K562 (cell line): Measurements from ENCODE around the gene WDR83. TPM values are rescaled to one million over a fixed set of nuclear protein-coding genes. Genes with fewer than 3 reads are reported as not detected.

ENCODE experiments used
- ARHGAP35 ChIP-seq: fragments of 450-650 bp; IDR thresholded peaks from 2 replicates; pipeline ENCODE4 v1.6.1; 2018; ENCODE audit not compliant: partially characterized antibody
- CBFB ChIP-seq: sonication (generic); formaldehyde crosslinking; IDR thresholded peaks from 2 replicates; pipeline ENCODE4 v1.4.0; 2020; ENCODE audit warnings: mild to moderate bottlenecking, missing genetic modification reagents
- SIN3B ChIP-seq: fragments of 450-650 bp; IDR thresholded peaks from 2 replicates; pipeline ENCODE4 v1.6.1; 2017; ENCODE audit warnings: low read depth, mild to moderate bottlenecking, moderate library complexity
- polyA plus RNA-seq, 8 experiments: library from polyadenylated mRNA; depleted of rRNA in 4 of 8; stranded (reverse) in 5 of 8; unstranded in 3 of 8; fragments of >200 nt; fragmentation: Nextera tagmentation in 2 of 8; fragmentation: Illumina TruSeq in 1 of 8; extraction: Ambion mirVana in 2 of 8; extraction: Trizol in 1 of 8; gene quantifications; 2 replicates each; pipeline versions ENCODE4 v1.2.1 to v1.2.3, GENCODE V29; 2011 to 2014; ENCODE audit warnings: inconsistent platforms in 1 of 8, missing spikeins in 1 of 8
- small RNA-seq: library from RNA; depleted of rRNA; stranded (forward); fragments of <200 nt; gene quantifications from one replicate; pipeline ENCODE3, GENCODE V24; 2014
- total RNA-seq, 7 experiments: library from RNA; depleted of rRNA in 6 of 7; stranded (reverse); fragments of >200 nt in 6 of 7; fragmentation: Illumina TruSeq in 2 of 7; extraction: Trizol in 2 of 7; gene quantifications; 2 replicates each; pipeline versions ENCODE4 v1.2.1 to v1.2.3, GENCODE V29; 2011 to 2021; ENCODE audit warnings: low replicate concordance in 1 of 7
- TF ChIP-seq, protein P1 (sequence below): fragments of 450-650 bp; IDR thresholded peaks from 2 replicates; pipeline ENCODE4 v1.6.1; 2017; ENCODE audit warnings: mild to moderate bottlenecking, moderate library complexity
- TF ChIP-seq, protein P2 (sequence below): fragments of 250-450 bp; sonication (Bioruptor Pico); IDR thresholded peaks from 2 replicates; pipeline ENCODE4 v1.4.0; 2020; ENCODE audit warnings: mild to moderate bottlenecking, moderate library complexity, borderline replicate concordance

Gene WDR83
- total and polyA plus RNA-seq, 9 of the 15 experiments (the other 6 are each of a cell fraction or from before 2014, with no cell fraction given) = 0.52 to 21.3 (median 4.2) TPM

DNA sequence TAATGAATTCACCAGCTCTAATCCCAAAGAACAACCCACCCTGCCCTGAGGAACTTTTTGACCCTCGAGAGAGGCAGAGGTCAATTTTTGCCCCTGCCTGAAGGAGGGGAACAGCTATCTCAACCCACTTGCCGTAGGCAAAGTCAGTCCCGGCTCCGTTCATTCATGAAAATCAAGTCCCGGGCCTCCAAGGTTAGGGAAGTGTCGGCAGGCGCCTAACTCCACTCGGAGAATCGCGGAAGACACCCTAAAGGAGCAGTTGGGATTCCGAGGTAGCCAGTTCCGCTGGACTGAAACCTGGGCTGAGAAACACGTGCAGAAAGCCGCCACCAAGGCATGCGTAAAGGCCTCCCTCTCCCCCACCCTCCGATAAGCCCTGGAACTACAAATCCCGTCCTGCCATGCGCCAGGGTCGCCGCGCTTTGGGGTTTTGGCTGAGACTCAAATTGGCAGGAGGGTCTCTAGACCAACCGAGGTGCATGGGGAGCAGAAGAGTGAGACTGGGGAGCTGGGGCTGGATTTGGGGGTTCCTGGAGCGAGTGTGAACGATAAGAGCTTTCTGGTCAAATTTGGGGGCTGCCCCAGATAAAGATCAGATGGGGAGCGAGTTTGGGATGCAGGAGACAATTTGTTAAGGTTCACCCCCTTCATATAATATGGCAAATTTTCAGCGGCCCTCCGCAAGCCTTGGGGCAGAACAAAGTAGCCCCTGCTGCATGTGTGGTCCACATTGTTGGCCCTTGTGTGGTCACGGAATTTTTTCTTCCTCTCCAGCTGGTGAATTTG, 57.2 kb downstream of the WDR83 start, which contains the start of gene TNPO2 (continued):
- TF ChIP-seq, protein P1, sequence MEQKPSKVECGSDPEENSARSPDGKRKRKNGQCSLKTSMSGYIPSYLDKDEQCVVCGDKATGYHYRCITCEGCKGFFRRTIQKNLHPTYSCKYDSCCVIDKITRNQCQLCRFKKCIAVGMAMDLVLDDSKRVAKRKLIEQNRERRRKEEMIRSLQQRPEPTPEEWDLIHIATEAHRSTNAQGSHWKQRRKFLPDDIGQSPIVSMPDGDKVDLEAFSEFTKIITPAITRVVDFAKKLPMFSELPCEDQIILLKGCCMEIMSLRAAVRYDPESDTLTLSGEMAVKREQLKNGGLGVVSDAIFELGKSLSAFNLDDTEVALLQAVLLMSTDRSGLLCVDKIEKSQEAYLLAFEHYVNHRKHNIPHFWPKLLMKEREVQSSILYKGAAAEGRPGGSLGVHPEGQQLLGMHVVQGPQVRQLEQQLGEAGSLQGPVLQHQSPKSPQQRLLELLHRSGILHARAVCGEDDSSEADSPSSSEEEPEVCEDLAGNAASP = no peak
- TF ChIP-seq CBFB = no peak
- TF ChIP-seq ARHGAP35 = no peak
- TF ChIP-seq, protein P2, sequence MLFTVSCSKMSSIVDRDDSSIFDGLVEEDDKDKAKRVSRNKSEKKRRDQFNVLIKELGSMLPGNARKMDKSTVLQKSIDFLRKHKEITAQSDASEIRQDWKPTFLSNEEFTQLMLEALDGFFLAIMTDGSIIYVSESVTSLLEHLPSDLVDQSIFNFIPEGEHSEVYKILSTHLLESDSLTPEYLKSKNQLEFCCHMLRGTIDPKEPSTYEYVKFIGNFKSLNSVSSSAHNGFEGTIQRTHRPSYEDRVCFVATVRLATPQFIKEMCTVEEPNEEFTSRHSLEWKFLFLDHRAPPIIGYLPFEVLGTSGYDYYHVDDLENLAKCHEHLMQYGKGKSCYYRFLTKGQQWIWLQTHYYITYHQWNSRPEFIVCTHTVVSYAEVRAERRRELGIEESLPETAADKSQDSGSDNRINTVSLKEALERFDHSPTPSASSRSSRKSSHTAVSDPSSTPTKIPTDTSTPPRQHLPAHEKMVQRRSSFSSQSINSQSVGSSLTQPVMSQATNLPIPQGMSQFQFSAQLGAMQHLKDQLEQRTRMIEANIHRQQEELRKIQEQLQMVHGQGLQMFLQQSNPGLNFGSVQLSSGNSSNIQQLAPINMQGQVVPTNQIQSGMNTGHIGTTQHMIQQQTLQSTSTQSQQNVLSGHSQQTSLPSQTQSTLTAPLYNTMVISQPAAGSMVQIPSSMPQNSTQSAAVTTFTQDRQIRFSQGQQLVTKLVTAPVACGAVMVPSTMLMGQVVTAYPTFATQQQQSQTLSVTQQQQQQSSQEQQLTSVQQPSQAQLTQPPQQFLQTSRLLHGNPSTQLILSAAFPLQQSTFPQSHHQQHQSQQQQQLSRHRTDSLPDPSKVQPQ = no peak
- no peak for TF ChIP-seq SIN3B
- TF ChIP-seq, all 486 proteins: peak for 99

Small RNA genes lying within 50 kb of the gene (small RNA-seq; reads per million reads assigned to genes)
- 210 reads per million, percentile 99 among the genes with 10 or more reads in this experiment for gene SNORD41

Other genes starting within 250 kb of the WDR83 start
Only the 7 nearest of the 23 such genes appear.
- gene ZNF490, start 56.0 kb upstream of the WDR83 start, total RNA-seq (2014; rRNA removed) = 4.5 and 6.2 TPM in 2 replicates
- gene ZNF490, start 56.0 kb upstream of the WDR83 start, total RNA-seq (2014; rRNA removed; fragmentation: Illumina TruSeq; extraction: Trizol) = 8.0 and 8.3 TPM in 2 replicates
- gene ZNF490, start 56.0 kb upstream of the WDR83 start, total RNA-seq (2015; rRNA removed; fragmentation: Illumina TruSeq; extraction: Trizol) = 5.1 and 6.2 TPM in 2 replicates
- gene ZNF490, start 56.0 kb upstream of the WDR83 start, total RNA-seq (2021) = 6.7 and 7.1 TPM in 2 replicates
- 3.2 and 4.4 TPM in 2 replicates for gene ZNF490, start 56.0 kb upstream of the WDR83 start, polyA plus RNA-seq (2011; rRNA removed)
- 2.4 TPM in 2 replicates for gene ZNF490, start 56.0 kb upstream of the WDR83 start, polyA plus RNA-seq (2014; fragmentation: Illumina TruSeq; extraction: Trizol)
- gene ZNF490, start 56.0 kb upstream of the WDR83 start, polyA plus RNA-seq (2014; fragmentation: Nextera tagmentation; extraction: Ambion mirVana) = 1 to 10 TPM in 1 of 2 experiments, under 1 TPM in 1; 0.90 to 1.5 TPM
- 1.9 and 2.2 TPM in 2 replicates for gene ZNF490, start 56.0 kb upstream of the WDR83 start, polyA plus RNA-seq (2014; rRNA removed)
- 8.9 and 9.6 TPM in 2 replicates for gene ZNF791, start 55.9 kb upstream of the WDR83 start, total RNA-seq (2014; rRNA removed)
- 17.4 TPM in 2 replicates for gene ZNF791, start 55.9 kb upstream of the WDR83 start, total RNA-seq (2014; rRNA removed; fragmentation: Illumina TruSeq; extraction: Trizol)
- 11.7 and 14.4 TPM in 2 replicates for gene ZNF791, start 55.9 kb upstream of the WDR83 start, total RNA-seq (2015; rRNA removed; fragmentation: Illumina TruSeq; extraction: Trizol)
- gene ZNF791, start 55.9 kb upstream of the WDR83 start, total RNA-seq (2021) = 12.0 and 13.2 TPM in 2 replicates
- gene ZNF791, start 55.9 kb upstream of the WDR83 start, polyA plus RNA-seq (2011; rRNA removed) = 15.8 and 16.9 TPM in 2 replicates
- 18.9 and 22.7 TPM in 2 replicates for gene ZNF791, start 55.9 kb upstream of the WDR83 start, polyA plus RNA-seq (2014; fragmentation: Illumina TruSeq; extraction: Trizol)
- gene ZNF791, start 55.9 kb upstream of the WDR83 start, polyA plus RNA-seq (2014; fragmentation: Nextera tagmentation; extraction: Ambion mirVana) = 10 to 100 TPM in 1 of 2 experiments, 1 to 10 TPM in 1; 7.8 to 13.1 TPM
- gene ZNF791, start 55.9 kb upstream of the WDR83 start, polyA plus RNA-seq (2014; rRNA removed) = 8.2 and 11.9 TPM in 2 replicates
- 19.3 and 21.6 TPM in 2 replicates for gene MAN2B1, start 65 bp upstream of the WDR83 start, total RNA-seq (2014; rRNA removed)
- 5.3 and 6.6 TPM in 2 replicates for gene MAN2B1, start 65 bp upstream of the WDR83 start, total RNA-seq (2014; rRNA removed; fragmentation: Illumina TruSeq; extraction: Trizol)
- gene MAN2B1, start 65 bp upstream of the WDR83 start, total RNA-seq (2015; rRNA removed; fragmentation: Illumina TruSeq; extraction: Trizol) = 10.1 and 11.6 TPM in 2 replicates
- gene MAN2B1, start 65 bp upstream of the WDR83 start, total RNA-seq (2021) = 33.8 and 34.0 TPM in 2 replicates
- gene MAN2B1, start 65 bp upstream of the WDR83 start, polyA plus RNA-seq (2011; rRNA removed) = 8.1 and 12.5 TPM in 2 replicates
- 11.4 and 18.0 TPM in 2 replicates for gene MAN2B1, start 65 bp upstream of the WDR83 start, polyA plus RNA-seq (2014; fragmentation: Illumina TruSeq; extraction: Trizol)
- under 1 TPM; 0.59 to 0.63 TPM for gene MAN2B1, start 65 bp upstream of the WDR83 start, polyA plus RNA-seq (2014; fragmentation: Nextera tagmentation; extraction: Ambion mirVana)
- gene MAN2B1, start 65 bp upstream of the WDR83 start, polyA plus RNA-seq (2014; rRNA removed) = 14.2 and 14.7 TPM in 2 replicates
- 90.2 and 99.2 TPM in 2 replicates for gene DHPS, start 15.1 kb downstream of the WDR83 start, total RNA-seq (2014; rRNA removed)
- gene DHPS, start 15.1 kb downstream of the WDR83 start, total RNA-seq (2014; rRNA removed; fragmentation: Illumina TruSeq; extraction: Trizol) = 55.7 and 56.5 TPM in 2 replicates
- gene DHPS, start 15.1 kb downstream of the WDR83 start, total RNA-seq (2015; rRNA removed; fragmentation: Illumina TruSeq; extraction: Trizol) = 61.0 and 62.6 TPM in 2 replicates
- 94.8 and 98.8 TPM in 2 replicates for gene DHPS, start 15.1 kb downstream of the WDR83 start, total RNA-seq (2021)
- gene DHPS, start 15.1 kb downstream of the WDR83 start, polyA plus RNA-seq (2011; rRNA removed) = 81.0 and 120 TPM in 2 replicates
- gene DHPS, start 15.1 kb downstream of the WDR83 start, polyA plus RNA-seq (2014; fragmentation: Illumina TruSeq; extraction: Trizol) = 79.9 and 80.2 TPM in 2 replicates
- 10 to 100 TPM; 47.1 to 54.1 TPM for gene DHPS, start 15.1 kb downstream of the WDR83 start, polyA plus RNA-seq (2014; fragmentation: Nextera tagmentation; extraction: Ambion mirVana)
- gene DHPS, start 15.1 kb downstream of the WDR83 start, polyA plus RNA-seq (2014; rRNA removed) = 102 and 110 TPM in 2 replicates
- not detected in 2 replicates for gene GNG14, start 21.2 kb downstream of the WDR83 start, total RNA-seq (2014; rRNA removed)
- not detected in 2 replicates for gene GNG14, start 21.2 kb downstream of the WDR83 start, total RNA-seq (2014; rRNA removed; fragmentation: Illumina TruSeq; extraction: Trizol)
- gene GNG14, start 21.2 kb downstream of the WDR83 start, total RNA-seq (2015; rRNA removed; fragmentation: Illumina TruSeq; extraction: Trizol) = not detected in 2 replicates
- not detected in 2 replicates for gene GNG14, start 21.2 kb downstream of the WDR83 start, total RNA-seq (2021)
- not detected in 2 replicates for gene GNG14, start 21.2 kb downstream of the WDR83 start, polyA plus RNA-seq (2011; rRNA removed)
- not detected in 2 replicates for gene GNG14, start 21.2 kb downstream of the WDR83 start, polyA plus RNA-seq (2014; fragmentation: Illumina TruSeq; extraction: Trizol)
- gene GNG14, start 21.2 kb downstream of the WDR83 start, polyA plus RNA-seq (2014; fragmentation: Nextera tagmentation; extraction: Ambion mirVana) = not detected
- gene GNG14, start 21.2 kb downstream of the WDR83 start, polyA plus RNA-seq (2014; rRNA removed) = not detected in 2 replicates
- gene FBXW9, start 29.8 kb downstream of the WDR83 start, total RNA-seq (2014; rRNA removed) = 15.9 and 18.0 TPM in 2 replicates
- 2.0 TPM in 2 replicates for gene FBXW9, start 29.8 kb downstream of the WDR83 start, total RNA-seq (2014; rRNA removed; fragmentation: Illumina TruSeq; extraction: Trizol)
- gene FBXW9, start 29.8 kb downstream of the WDR83 start, total RNA-seq (2015; rRNA removed; fragmentation: Illumina TruSeq; extraction: Trizol) = 6.0 and 6.2 TPM in 2 replicates
- 16.8 and 17.3 TPM in 2 replicates for gene FBXW9, start 29.8 kb downstream of the WDR83 start, total RNA-seq (2021)
- gene FBXW9, start 29.8 kb downstream of the WDR83 start, polyA plus RNA-seq (2011; rRNA removed) = 9.4 and 12.4 TPM in 2 replicates
- gene FBXW9, start 29.8 kb downstream of the WDR83 start, polyA plus RNA-seq (2014; fragmentation: Illumina TruSeq; extraction: Trizol) = 3.6 and 9.1 TPM in 2 replicates
- 1 to 10 TPM in 1 of 2 experiments, under 1 TPM in 1; 0.23 to 1.3 TPM for gene FBXW9, start 29.8 kb downstream of the WDR83 start, polyA plus RNA-seq (2014; fragmentation: Nextera tagmentation; extraction: Ambion mirVana)
- 19.0 and 21.7 TPM in 2 replicates for gene FBXW9, start 29.8 kb downstream of the WDR83 start, polyA plus RNA-seq (2014; rRNA removed)
- 25.7 and 36.2 TPM in 2 replicates for gene TNPO2, start 57.1 kb downstream of the WDR83 start, total RNA-seq (2014; rRNA removed)
- 30.0 and 40.3 TPM in 2 replicates for gene TNPO2, start 57.1 kb downstream of the WDR83 start, total RNA-seq (2014; rRNA removed; fragmentation: Illumina TruSeq; extraction: Trizol)
- gene TNPO2, start 57.1 kb downstream of the WDR83 start, total RNA-seq (2015; rRNA removed; fragmentation: Illumina TruSeq; extraction: Trizol) = 53.8 and 55.5 TPM in 2 replicates
- 107 and 126 TPM in 2 replicates for gene TNPO2, start 57.1 kb downstream of the WDR83 start, total RNA-seq (2021)
- 88.4 and 110 TPM in 2 replicates for gene TNPO2, start 57.1 kb downstream of the WDR83 start, polyA plus RNA-seq (2011; rRNA removed)
- 66.6 and 67.0 TPM in 2 replicates for gene TNPO2, start 57.1 kb downstream of the WDR83 start, polyA plus RNA-seq (2014; fragmentation: Illumina TruSeq; extraction: Trizol)
- gene TNPO2, start 57.1 kb downstream of the WDR83 start, polyA plus RNA-seq (2014; fragmentation: Nextera tagmentation; extraction: Ambion mirVana) = 1 to 10 TPM; 6.0 to 6.3 TPM
- 78.0 and 80.9 TPM in 2 replicates for gene TNPO2, start 57.1 kb downstream of the WDR83 start, polyA plus RNA-seq (2014; rRNA removed)